Activated CD8-positive, alpha-beta T cell treated with anti-CD3 and anti-CD28 coated beads, Interleukin-2, amount 10 ng/mL, durations not matched to agents 7 days and 5 days (primary cell): ENCODE data around the gene GPLD1. TPM values are rescaled to one million over a fixed set of nuclear protein-coding genes. Genes with fewer than 3 reads are reported as not detected.
"Not testable (repeated sequence)": the region's sequence is repeated elsewhere in the genome, so short reads cannot be mapped to it uniquely, and the experiment has no call there.

Source experiments
- ATAC-seq: fragments of 150-1000 bp; cut with Tn5 transposase; one replicate; pipeline ENCODE4 v1.10.0; 2021; ENCODE audit warnings: moderate library complexity
- CTCF ChIA-PET: fragments of 350-600 bp; sonication (Branson Sonifier 250); formaldehyde crosslinking; loops from one replicate; lab custom pipeline; 2021; ENCODE audit warnings: antibody characterized with exemption; lab: Charles Lee
- POLR2A ChIA-PET: fragments of 350-600 bp; sonication (Branson Sonifier 250); formaldehyde crosslinking; loops from one replicate; lab custom pipeline; 2021; ENCODE audit warnings: antibody characterized with exemption; lab: Charles Lee
- DNase-seq: peaks from one replicate; pipeline ENCODE4 v3.0.0-alpha.2; 2020
- H3K27ac Mint-ChIP-seq: one replicate; pipeline ENCODE4 v1.8.0; 2021; ENCODE audit warnings: mild to moderate bottlenecking, mixed read lengths
- H3K27me3 Mint-ChIP-seq: one replicate; pipeline ENCODE4 v1.8.0; 2021; ENCODE audit warnings: low read depth, mixed read lengths
- H3K36me3 Mint-ChIP-seq: one replicate; pipeline ENCODE4 v1.8.0; 2021; ENCODE audit warnings: low read depth, mixed read lengths
- H3K4me1 Mint-ChIP-seq: one replicate; pipeline ENCODE4 v1.8.0; 2021; ENCODE audit warnings: low read depth, mixed read lengths
- H3K4me3 Mint-ChIP-seq: one replicate; pipeline ENCODE4 v1.8.0; 2021; ENCODE audit warnings: mild to moderate bottlenecking, mixed read lengths
- H3K9me3 Mint-ChIP-seq: one replicate; pipeline ENCODE4 v1.8.0; 2022; ENCODE audit warnings: mixed read lengths; ENCODE audit not compliant: insufficient read depth
- total RNA-seq, 2 experiments: library from RNA; stranded (reverse); gene quantifications; one replicate each; pipeline ENCODE4 v1.2.3, GENCODE V29; 2021

GPLD1 gene
- total RNA-seq, 2 experiments from 2014 or later: 0.34 to 0.45 TPM

DNA sequence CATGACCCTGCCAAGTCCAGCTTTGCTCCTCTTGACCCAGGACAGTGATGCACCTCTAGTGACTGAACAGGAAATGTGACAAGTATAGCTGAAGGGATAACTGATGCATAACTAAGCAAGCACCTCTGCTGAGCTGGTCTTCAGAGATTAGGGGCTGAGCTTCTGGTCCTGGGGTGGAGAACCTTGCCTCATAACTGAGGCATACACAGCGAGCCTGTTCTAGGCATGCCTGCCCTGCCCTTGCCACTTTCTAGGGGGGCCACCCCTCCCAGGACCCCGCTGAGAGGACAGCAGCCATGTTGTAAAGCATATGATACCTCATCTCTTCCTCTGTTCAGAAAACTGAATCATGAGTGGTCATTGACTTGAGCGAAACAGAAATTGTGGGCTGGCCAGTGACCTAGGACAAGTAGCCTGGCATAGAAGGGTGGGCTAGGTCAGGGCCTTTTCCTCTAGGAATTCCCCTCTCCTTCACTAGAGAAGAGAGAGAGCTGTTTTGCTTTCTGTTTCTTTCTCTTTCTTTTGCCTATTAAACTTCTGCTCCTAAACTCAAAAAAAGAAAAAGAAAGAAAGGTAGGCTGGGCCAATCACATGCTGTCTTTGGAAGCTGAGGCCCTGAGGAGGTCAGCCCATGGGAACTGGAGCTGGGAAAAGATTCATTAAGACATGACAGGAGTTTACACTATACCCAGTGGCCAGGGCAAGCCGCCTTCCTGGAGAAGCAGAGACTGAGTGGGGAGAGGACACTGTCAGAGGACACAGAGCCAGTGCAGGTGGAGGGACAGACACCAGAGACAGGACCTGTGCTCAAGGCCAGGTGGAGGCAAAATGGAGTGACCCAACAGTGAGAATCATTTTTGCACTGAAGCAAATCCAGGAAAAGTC, 28.5 kb upstream of the GPLD1 start:
- H3K9me3 Mint-ChIP-seq: no peaks in the 10 kb centered on the region
- H3K4me3 Mint-ChIP-seq: no peak overlapping the region
- ATAC-seq: no peak
- H3K27ac Mint-ChIP-seq: no peak overlapping the region
- DNase-seq: no peak
- ChIA-PET CTCF (interaction anchor here (1.1 to 4.6 kb wide), 5 partner anchors 8 to 87 kb away, joined by 4 to 21 read pairs (median 8); partner anchors contain the start of gene ALDH5A1), POLR2A (no interaction called here)
- H3K27me3 Mint-ChIP-seq: no peaks in the 10 kb centered on the region
- H3K36me3 Mint-ChIP-seq: no peaks in the 10 kb centered on the region
- peaks cover 12% of the 10 kb centered on the region for H3K4me1 Mint-ChIP-seq

DNA sequence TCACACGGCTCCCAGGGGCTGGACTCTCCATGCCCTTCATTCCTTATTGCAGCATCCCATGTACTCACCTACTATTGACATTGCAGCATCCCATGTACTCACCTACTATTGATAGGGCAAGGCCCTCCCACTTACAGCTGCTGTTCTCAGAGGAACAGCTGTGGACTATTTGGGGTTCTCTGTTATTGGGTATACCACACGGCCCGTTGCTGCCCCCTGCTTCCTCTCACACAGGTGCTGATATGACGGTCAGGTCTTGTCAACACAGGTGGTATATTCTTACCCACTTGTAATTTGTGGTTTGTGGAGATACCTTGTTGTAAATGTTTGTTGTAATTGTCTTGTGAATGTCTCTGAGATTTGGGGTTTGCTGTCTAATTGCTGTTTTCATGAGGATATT, 24.2 kb upstream of the GPLD1 start:
- POLR2A ChIA-PET: no interaction called here
- Mint-ChIP-seq H3K4me3 (no peak overlapping the region), H3K36me3 (no peaks in the 10 kb centered on the region), H3K27ac (no peak overlapping the region), H3K27me3 (no peaks in the 10 kb centered on the region), H3K9me3 (peaks cover 1% of the 10 kb centered on the region), H3K4me1 (peaks cover 11% of the 10 kb centered on the region)
- no peak for DNase-seq
- no peak for ATAC-seq
- CTCF ChIA-PET: interaction anchor here (0.7 to 1.0 kb wide), 3 partner anchors 10 to 231 kb away, joined by 3 read pairs; no protein-coding TSS in a partner anchor

DNA sequence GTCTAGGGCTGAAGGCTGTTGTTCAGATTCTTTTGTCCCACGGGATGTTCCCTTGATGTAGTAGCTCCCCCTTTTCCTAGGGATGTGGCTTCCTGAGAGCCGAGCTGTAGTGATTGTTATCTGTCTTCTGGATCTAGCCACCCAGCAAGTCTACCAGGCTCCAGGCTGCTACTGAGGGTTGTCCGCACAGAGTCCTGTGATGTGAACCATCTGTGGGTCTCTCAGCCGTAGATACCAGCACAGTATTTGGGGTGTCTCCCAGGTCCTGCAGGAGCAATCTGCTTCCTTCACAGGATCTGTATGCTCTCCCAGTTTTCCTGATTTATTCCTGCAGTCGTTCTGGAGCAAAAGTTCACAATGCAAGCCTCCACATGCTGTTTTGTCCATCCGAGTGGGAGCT, 22.6 kb upstream of the GPLD1 start:
- CTCF ChIA-PET: interaction anchor here (1.6 to 3.7 kb wide), 2 partner anchors 8 to 17 kb away, joined by 9 to 21 read pairs; partner anchors contain the start of gene ALDH5A1
- H3K4me3 Mint-ChIP-seq, H3K36me3 Mint-ChIP-seq, DNase-seq, H3K27ac Mint-ChIP-seq, H3K4me1 Mint-ChIP-seq, H3K9me3 Mint-ChIP-seq, ATAC-seq, POLR2A ChIA-PET, H3K27me3 Mint-ChIP-seq: not testable (repeated sequence)

DNA sequence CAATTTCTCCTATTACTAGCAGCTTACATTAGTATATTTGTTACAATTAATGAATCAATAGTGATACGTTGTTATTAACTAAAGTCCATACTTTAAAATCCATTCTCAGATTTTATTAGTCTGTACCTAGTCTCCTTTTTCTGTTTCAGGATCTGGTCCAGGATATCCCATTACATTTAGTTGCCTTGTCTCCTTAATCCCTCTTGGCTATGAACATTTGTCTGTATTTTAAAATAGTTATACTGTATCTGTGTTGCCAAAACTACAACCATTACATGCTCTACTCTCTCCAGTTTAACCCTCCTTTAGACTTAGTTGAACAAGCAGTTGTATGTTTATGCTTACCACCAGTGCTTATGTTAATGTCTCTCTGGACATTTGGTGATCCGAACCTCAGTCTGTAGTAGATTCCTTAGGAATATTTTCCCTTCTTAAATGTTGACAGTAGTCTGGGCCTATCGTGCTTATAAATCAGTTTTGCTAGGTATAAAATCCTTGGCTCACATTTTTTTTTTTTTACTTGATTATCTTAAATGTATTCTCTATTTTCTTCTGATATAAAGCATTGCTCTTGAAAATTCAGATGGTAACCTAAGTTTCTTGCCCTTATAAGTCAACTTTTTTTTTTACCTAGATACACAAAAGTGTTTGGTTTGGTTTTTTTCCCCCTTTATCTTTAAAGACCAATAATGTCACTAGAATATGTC, 17.6 kb upstream of the GPLD1 start:
- H3K4me1 Mint-ChIP-seq: no peaks in the 10 kb centered on the region
- H3K36me3 Mint-ChIP-seq: peaks cover 6% of the 10 kb centered on the region
- CTCF ChIA-PET: no interaction called here
- DNase-seq (no peak), ATAC-seq (no peak)
- no peak overlapping the region for H3K4me3 Mint-ChIP-seq
- POLR2A ChIA-PET: no interaction called here
- H3K27me3 Mint-ChIP-seq: no peaks in the 10 kb centered on the region
- H3K27ac Mint-ChIP-seq: no peak overlapping the region
- peaks cover 4% of the 10 kb centered on the region for H3K9me3 Mint-ChIP-seq

DNA sequence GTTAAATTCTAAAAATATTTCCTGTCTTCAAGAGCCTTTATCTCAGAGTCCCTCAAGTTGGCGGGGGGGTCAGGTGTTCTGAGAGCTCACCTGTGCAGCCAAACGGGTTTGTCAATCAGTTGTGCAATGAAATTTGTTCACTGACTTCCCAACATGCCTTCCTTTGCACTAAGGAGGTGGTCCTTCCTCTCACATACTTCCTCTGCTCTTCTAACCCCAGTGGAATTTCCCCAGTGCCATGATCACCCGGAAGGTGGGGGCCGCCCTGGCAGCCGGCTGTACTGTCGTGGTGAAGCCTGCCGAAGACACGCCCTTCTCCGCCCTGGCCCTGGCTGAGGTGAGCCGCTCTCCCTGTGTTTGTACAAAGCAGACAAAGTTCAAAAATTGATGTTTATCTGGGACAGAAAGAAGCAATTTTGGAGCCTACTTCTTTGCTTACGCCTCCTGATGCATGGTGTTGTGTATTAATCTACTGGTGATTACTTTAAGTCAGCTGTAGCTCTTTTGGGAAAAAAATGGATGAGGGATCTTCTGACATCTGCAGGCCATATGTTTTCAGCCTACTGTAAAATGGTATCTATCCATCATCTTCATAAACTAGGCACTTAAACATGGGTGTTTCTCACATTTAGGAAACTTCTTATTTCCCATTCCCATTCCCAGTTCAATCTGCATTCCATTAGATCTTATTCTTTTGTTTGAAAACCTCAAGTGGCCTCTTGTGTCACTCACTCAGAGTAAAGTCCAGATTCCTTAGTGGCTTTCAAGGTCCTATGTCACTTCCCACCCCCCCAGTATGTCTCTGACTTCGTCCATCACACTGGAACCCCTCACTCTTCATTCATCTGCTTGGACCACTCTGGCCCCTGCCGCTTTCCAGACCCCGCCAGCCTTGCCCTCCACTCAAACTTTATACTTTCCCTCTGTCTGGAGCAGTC, 15.5 kb upstream of the GPLD1 start:
- ChIA-PET POLR2A (interaction anchor here (0.6 kb wide), 1 partner anchor 739 kb away, joined by 4 read pairs; no protein-coding TSS in a partner anchor), CTCF (no interaction called here)
- no peak overlapping the region for H3K4me3 Mint-ChIP-seq

DNA sequence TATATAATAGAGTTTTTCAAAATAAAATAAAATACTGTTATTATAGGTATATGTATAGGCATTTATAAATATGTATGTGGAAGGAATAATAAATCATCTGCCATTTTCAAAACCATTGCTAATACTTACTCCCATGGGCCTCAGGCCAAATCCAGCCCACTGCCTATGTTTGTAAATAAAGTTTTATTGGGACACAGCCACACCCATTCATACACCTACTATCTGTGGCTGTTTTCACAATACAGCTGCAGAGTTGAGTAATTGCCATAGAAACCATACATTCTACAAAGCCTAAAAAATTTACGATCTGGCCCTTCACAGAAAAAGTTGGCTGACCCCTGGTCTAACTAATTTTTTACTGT, 14.9 kb upstream of the GPLD1 start:
- DNase-seq (no peak), ATAC-seq (no peak)
- Mint-ChIP-seq H3K4me1 (no peaks in the 10 kb centered on the region), H3K36me3 (peaks cover 6% of the 10 kb centered on the region), H3K27ac (no peak overlapping the region), H3K4me3 (no peak overlapping the region), H3K27me3 (no peaks in the 10 kb centered on the region), H3K9me3 (peaks cover 4% of the 10 kb centered on the region)
- CTCF ChIA-PET: no interaction called here
- POLR2A ChIA-PET: interaction anchor here (0.6 kb wide), 1 partner anchor 739 kb away, joined by 4 read pairs; no protein-coding TSS in a partner anchor

More for the DNA sequence above, 15.5 kb upstream of the GPLD1 start:
- DNase-seq (no peak), ATAC-seq (no peak)
- Mint-ChIP-seq H3K27ac (no peak overlapping the region), H3K9me3 (peaks cover 4% of the 10 kb centered on the region), H3K27me3 (no peaks in the 10 kb centered on the region), H3K36me3 (peaks cover 6% of the 10 kb centered on the region), H3K4me1 (no peaks in the 10 kb centered on the region)

DNA sequence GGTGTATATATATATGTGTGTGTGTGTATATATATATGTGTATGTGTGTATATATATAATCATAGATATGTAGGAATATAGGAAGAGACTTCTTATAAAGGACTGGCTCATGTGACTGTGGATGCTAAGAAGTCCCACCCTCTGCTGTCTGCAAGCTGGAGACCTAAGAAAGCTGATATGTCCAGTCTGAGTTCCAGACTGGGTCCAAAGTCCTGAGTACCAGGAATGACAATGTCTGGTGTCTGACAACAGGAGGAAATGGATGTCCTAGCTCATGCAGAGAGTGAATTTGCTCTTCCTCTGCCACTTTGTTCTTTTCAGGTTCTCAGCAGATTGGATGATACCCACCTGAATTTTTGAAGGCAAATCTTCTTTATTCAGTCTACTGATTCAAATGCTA, 12.5 kb upstream of the GPLD1 start:
- H3K27me3 Mint-ChIP-seq: no peaks in the 10 kb centered on the region
- no peak for DNase-seq
- H3K9me3 Mint-ChIP-seq: no peaks in the 10 kb centered on the region
- no peaks in the 10 kb centered on the region for H3K4me1 Mint-ChIP-seq
- ChIA-PET POLR2A (no interaction called here), CTCF (interaction anchor here (1.3 to 2.4 kb wide), 3 partner anchors 10 to 71 kb away, joined by 3 to 6 read pairs (median 5); no protein-coding TSS in a partner anchor)
- H3K36me3 Mint-ChIP-seq: peaks cover 3% of the 10 kb centered on the region
- no peak overlapping the region for H3K27ac Mint-ChIP-seq
- no peak for ATAC-seq
- H3K4me3 Mint-ChIP-seq: no peak overlapping the region

DNA sequence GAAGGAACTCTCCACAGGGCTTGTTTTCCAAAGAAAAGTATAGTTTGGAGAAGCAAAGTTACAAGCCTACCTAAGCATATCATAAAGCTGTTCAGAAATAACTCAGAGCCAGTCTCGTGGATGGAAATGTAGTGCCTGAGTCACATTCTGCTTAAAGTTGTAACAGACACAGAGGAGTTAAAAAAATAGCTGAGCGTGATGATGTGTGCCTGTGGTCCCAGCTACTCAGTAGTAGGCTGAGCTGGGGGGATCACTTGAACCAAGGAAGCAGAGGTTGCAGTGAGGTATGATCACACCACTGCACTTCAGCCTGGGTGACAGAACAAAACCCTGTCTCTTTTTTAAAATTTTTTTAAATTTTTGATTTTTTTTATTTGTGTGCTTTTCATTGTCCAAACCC, 12.0 kb upstream of the GPLD1 start:
- Mint-ChIP-seq H3K4me3 (no peak overlapping the region), H3K27ac (no peak overlapping the region), H3K36me3 (peaks cover 5% of the 10 kb centered on the region), H3K27me3 (no peaks in the 10 kb centered on the region), H3K9me3 (no peaks in the 10 kb centered on the region), H3K4me1 (no peaks in the 10 kb centered on the region)
- ChIA-PET POLR2A (no interaction called here), CTCF (interaction anchor here (1.3 to 2.4 kb wide), 3 partner anchors 10 to 71 kb away, joined by 3 to 6 read pairs (median 5); no protein-coding TSS in a partner anchor)
- DNase-seq (no peak), ATAC-seq (no peak)

DNA sequence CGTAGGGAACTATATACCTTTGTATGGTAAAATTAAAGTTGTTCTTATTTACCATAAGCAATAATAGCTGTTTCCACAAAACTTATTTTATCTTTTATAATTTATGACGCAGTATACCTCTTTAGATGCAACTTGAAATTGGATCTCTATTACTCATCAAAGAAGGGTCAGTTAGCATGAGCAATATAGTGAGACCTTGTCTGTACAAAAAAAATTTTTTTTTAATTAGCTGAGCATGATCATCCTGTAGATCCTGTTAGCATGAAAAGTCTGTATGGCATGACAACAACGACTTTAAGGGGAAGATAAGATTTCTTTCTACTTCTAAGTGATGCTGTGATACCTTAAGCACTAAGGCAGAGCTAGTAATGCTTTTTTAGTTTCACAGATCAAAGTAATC, 11.3 kb upstream of the GPLD1 start:
- H3K27me3 Mint-ChIP-seq: no peaks in the 10 kb centered on the region
- ATAC-seq (no peak), DNase-seq (no peak)
- CTCF ChIA-PET: interaction anchor here (1.3 to 2.4 kb wide), 3 partner anchors 9 to 70 kb away, joined by 3 to 6 read pairs (median 5); no protein-coding TSS in a partner anchor
- H3K27ac Mint-ChIP-seq: no peak overlapping the region
- POLR2A ChIA-PET: no interaction called here
- no peak overlapping the region for H3K4me3 Mint-ChIP-seq
- H3K4me1 Mint-ChIP-seq: peaks cover 1% of the 10 kb centered on the region
- H3K9me3 Mint-ChIP-seq: no peaks in the 10 kb centered on the region
- peaks cover 5% of the 10 kb centered on the region for H3K36me3 Mint-ChIP-seq

DNA sequence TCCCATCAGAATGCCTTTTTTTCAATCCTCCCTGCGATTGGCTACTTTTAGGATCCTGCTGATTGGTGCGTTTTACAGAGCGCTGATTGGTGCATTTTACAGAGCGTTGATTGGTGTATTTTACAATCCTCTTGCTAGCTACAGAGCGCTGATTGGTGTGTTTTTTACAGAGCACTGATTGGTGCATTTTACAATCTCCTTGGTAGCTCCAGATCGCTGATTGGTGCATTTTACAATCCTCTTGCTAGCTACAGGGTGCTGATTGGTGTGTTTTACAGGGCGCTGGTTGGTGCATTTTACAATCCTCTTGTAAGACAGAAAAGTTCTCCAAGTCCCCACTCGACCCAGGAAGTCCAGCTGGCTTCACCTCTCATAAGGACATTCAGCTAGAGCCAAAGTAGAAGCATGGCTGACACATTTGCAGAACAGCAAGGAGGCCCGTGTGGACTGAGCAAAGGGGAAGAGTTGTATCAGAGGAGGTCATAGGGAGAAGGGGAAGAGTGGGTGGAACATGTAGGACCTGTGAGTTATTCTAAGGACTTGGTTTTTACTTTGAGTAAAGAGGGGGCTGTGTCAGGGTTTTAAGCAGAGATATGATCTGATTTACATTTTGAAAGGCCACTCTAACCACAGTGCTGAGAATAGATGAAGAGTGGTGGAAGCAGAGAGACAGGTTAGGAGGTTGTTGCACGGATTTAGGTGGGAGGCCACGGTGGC, 8.0 kb upstream of the GPLD1 start:
- CTCF ChIA-PET: interaction anchor here (3.1 kb wide), 1 partner anchor 28 kb away, joined by 10 read pairs; no protein-coding TSS in a partner anchor
- ATAC-seq (no peak), DNase-seq (no peak)
- POLR2A ChIA-PET: no interaction called here
- H3K4me1 Mint-ChIP-seq: peaks cover 14% of the 10 kb centered on the region
- no peaks in the 10 kb centered on the region for H3K27me3 Mint-ChIP-seq
- no peaks in the 10 kb centered on the region for H3K9me3 Mint-ChIP-seq
- H3K36me3 Mint-ChIP-seq: peaks cover 5% of the 10 kb centered on the region
- H3K27ac Mint-ChIP-seq: no peak overlapping the region
- no peak overlapping the region for H3K4me3 Mint-ChIP-seq
